Cardiac muscle cell (in vitro differentiated cells and primary cell): ENCODE data around the gene BCORL1. TPM values are rescaled to one million over a fixed set of nuclear protein-coding genes. Genes with fewer than 3 reads are reported as not detected.

Experiments
- DNase-seq, 2 donors: peaks; one replicate each; pipeline versions ENCODE4 v3.0.0 to v3.0.0-alpha.2; 2010 to 2017; ENCODE audit warnings: low read depth in 1 of 2, low spot score in 1 of 2
- H3K27ac ChIP-seq: fragments of 200-600 bp; sonication (generic); 2 replicates; pipeline ENCODE4 v1.5.1; 2016
- H3K27me3 ChIP-seq: fragments of 200-600 bp; sonication (generic); 2 replicates; pipeline ENCODE4 v1.6.0; 2016; ENCODE audit warnings: control low read depth
- H3K36me3 ChIP-seq: fragments of 200-600 bp; sonication (generic); 2 replicates; pipeline ENCODE4 v1.5.1; 2016; ENCODE audit warnings: control low read depth
- H3K4me1 ChIP-seq: fragments of 200-600 bp; sonication (generic); 2 replicates; pipeline ENCODE4 v1.8.1; 2017; ENCODE audit warnings: low read depth, mild to moderate bottlenecking, mixed run types
- H3K4me3 ChIP-seq: fragments of 200-600 bp; sonication (generic); 2 replicates; pipeline ENCODE4 v1.5.1; 2016; ENCODE audit warnings: mild to moderate bottlenecking
- H3K9me3 ChIP-seq: fragments of 200-600 bp; sonication (generic); 2 replicates; pipeline ENCODE4 v1.5.1; 2017; ENCODE audit warnings: low read depth, mild to moderate bottlenecking, control low read depth
- CTCF ChIP-seq: IDR thresholded peaks from 2 replicates; pipeline ENCODE4 v1.5.1; 2012; ENCODE audit warnings: low read depth, mild to moderate bottlenecking, low read length
- polyA plus RNA-seq: library from polyadenylated mRNA; unstranded; fragments of >200 nt; fragmentation: Nextera tagmentation; extraction: Ambion mirVana; gene quantifications from 2 replicates; pipeline ENCODE4 v1.2.1, GENCODE V29; 2016
- total RNA-seq: library from RNA; depleted of rRNA; stranded (reverse); fragments of >200 nt; gene quantifications from 2 replicates; pipeline ENCODE4 v1.2.3, GENCODE V29; 2016

The BCORL1 gene
- total and polyA plus RNA-seq, 2 experiments from 2014 or later: 8.7 to 10.7 TPM

GRCh38 chrX:130024127-130024526 is 41.7 kb downstream of the BCORL1 start:
- no peak for TF ChIP-seq CTCF
- DNase-seq: peak; percentile 55 to 72
- H3K4me1 ChIP-seq: no peaks in the 10 kb centered on the region
- no peak overlapping the region for H3K4me3 ChIP-seq
- no peaks in the 10 kb centered on the region for H3K9me3 ChIP-seq
- H3K27ac ChIP-seq: no peak overlapping the region
- H3K27me3 ChIP-seq: no peaks in the 10 kb centered on the region
- H3K36me3 ChIP-seq: no peaks in the 10 kb centered on the region

- DNase-seq: no peak
- no peak overlapping the region for H3K27ac ChIP-seq
- no peaks in the 10 kb centered on the region for H3K36me3 ChIP-seq
- no peak for TF ChIP-seq CTCF
- no peak overlapping the region for H3K4me3 ChIP-seq
- no peaks in the 10 kb centered on the region for H3K4me1 ChIP-seq
- H3K27me3 ChIP-seq: no peaks in the 10 kb centered on the region
- H3K9me3 ChIP-seq: no peaks in the 10 kb centered on the region
Measured at GRCh38 chrX:130025256-130025655, 42.8 kb downstream of the BCORL1 start.

GRCh38 chrX:130027569-130027968 is 45.1 kb downstream of the BCORL1 start:
- H3K4me1 ChIP-seq: no peaks in the 10 kb centered on the region
- H3K4me3 ChIP-seq: no peak overlapping the region
- H3K9me3 ChIP-seq: no peaks in the 10 kb centered on the region
- no peak for TF ChIP-seq CTCF
- no peaks in the 10 kb centered on the region for H3K27me3 ChIP-seq
- DNase-seq: no peak
- no peak overlapping the region for H3K27ac ChIP-seq
- H3K36me3 ChIP-seq: no peaks in the 10 kb centered on the region

- Histone ChIP-seq H3K4me1 (no peaks in the 10 kb centered on the region), H3K36me3 (no peaks in the 10 kb centered on the region), H3K4me3 (no peak overlapping the region), H3K9me3 (no peaks in the 10 kb centered on the region), H3K27ac (no peak overlapping the region), H3K27me3 (no peaks in the 10 kb centered on the region)
- DNase-seq: peak; percentile 29 to 51
- peak; percentile 48 for TF ChIP-seq CTCF
Measured at GRCh38 chrX:130028196-130028595, 45.8 kb downstream of the BCORL1 start.

GRCh38 chrX:130030826-130031225 is 48.4 kb downstream of the BCORL1 start:
- H3K36me3 ChIP-seq: no peaks in the 10 kb centered on the region

More at GRCh38 chrX:130030826-130031225, 48.4 kb downstream of the BCORL1 start:
- H3K9me3 ChIP-seq: no peaks in the 10 kb centered on the region
- DNase-seq: no peak
- no peak overlapping the region for H3K27ac ChIP-seq
- no peak for TF ChIP-seq CTCF
- H3K4me3 ChIP-seq: no peak overlapping the region
- H3K4me1 ChIP-seq: no peaks in the 10 kb centered on the region
- H3K27me3 ChIP-seq: no peaks in the 10 kb centered on the region
